ENCODE data around the gene GMFB. TPM values are rescaled to one million over a fixed set of nuclear protein-coding genes. Genes with fewer than 3 reads are reported as not detected.

The GMFB gene
- total RNA-seq, 1 experiment from 2014 or later = 53.3 TPM

DNA sequence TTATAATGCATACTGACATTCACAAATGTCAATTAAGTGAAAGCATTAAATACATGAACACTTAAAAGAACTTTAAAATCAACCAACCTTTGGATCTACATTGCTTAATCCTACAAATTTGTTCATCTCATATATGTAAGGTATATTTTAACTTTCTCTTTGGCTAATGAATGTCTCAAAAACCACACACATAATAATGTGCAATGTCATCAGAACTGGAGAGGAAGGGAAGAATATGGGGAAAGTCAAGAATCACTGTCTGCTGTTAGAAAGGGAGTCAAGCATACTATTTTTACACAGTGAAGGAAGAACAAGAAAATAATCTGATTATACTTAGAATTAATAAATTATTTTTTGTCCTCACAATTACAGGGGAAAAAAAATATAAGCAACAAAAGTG, 4.9 kb downstream of the GMFB start:
- intact Hi-C loops (cut with micrococcal nuclease) = no loop called here
- peaks cover 39% of the 10 kb centered on the region for H3K4me1 Mint-ChIP-seq (ENCODE audit: insufficient read depth, unreplicated experiment)
- POLR2A ChIA-PET = interaction anchor here (0.6 to 3.0 kb wide), 4 partner anchors 18 to 37 kb away, joined by 3 to 12 read pairs (median 3); no protein-coding TSS in a partner anchor
- CTCF ChIA-PET = interaction anchor here (1.0 to 1.7 kb wide), 3 partner anchors 20 to 44 kb away, joined by 3 to 5 read pairs (median 4); partner anchors contain the start of gene CNIH1
- no peak for DNase-seq (ENCODE audit: unreplicated experiment)
- H3K36me3 Mint-ChIP-seq (ENCODE audit: insufficient read depth, unreplicated experiment) = peaks cover 42% of the 10 kb centered on the region
- H3K9me3 Mint-ChIP-seq (ENCODE audit: unreplicated experiment) = no peaks in the 10 kb centered on the region
- no peak overlapping the region for H3K4me3 Mint-ChIP-seq (ENCODE audit: unreplicated experiment)
- no TSS peak for BruUV-seq (replicated peaks)
- TF ChIP-seq, protein P1, sequence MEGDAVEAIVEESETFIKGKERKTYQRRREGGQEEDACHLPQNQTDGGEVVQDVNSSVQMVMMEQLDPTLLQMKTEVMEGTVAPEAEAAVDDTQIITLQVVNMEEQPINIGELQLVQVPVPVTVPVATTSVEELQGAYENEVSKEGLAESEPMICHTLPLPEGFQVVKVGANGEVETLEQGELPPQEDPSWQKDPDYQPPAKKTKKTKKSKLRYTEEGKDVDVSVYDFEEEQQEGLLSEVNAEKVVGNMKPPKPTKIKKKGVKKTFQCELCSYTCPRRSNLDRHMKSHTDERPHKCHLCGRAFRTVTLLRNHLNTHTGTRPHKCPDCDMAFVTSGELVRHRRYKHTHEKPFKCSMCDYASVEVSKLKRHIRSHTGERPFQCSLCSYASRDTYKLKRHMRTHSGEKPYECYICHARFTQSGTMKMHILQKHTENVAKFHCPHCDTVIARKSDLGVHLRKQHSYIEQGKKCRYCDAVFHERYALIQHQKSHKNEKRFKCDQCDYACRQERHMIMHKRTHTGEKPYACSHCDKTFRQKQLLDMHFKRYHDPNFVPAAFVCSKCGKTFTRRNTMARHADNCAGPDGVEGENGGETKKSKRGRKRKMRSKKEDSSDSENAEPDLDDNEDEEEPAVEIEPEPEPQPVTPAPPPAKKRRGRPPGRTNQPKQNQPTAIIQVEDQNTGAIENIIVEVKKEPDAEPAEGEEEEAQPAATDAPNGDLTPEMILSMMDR (IDR thresholded peaks at IDR 0.05; ENCODE audit: unreplicated experiment) = no peak
- H3K27me3 Mint-ChIP-seq (ENCODE audit: insufficient read depth, unreplicated experiment) = no peaks in the 10 kb centered on the region
- no peak overlapping the region for H3K27ac Mint-ChIP-seq (ENCODE audit: low read depth, unreplicated experiment)

DNA sequence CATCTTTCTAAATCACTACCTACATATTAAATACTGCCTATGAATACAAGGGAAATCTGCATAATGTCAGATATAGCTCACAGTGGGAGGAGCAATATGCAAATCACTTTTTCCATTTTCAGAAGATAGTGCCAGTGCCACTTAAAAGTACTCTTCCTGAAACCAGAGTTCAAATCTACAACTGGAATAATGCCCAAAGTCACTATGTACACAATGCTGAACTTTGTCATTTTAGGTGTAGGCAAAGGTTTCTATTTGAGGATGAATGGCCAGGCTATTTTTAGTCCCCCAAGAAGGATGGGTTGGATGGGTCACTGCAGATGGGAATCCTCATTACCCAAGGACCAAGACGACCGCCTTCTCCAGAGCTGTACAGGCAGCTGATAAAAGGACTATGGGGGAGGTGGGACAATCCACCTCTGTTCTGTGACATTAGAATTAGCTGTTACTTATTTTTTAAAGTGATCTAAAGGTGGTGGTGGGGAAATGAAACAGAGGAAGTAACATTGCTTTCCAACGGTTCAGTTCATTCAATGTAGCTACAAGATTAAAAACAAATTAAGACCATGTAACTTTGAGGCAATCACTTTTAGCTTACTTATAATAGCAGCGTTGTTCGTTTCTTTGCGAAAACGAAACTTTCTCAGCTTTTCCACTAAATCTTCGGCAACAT, 5.6 kb downstream of the GMFB start:
- TF ChIP-seq, protein P1 (IDR thresholded peaks at IDR 0.05; ENCODE audit: unreplicated experiment) = no peak
- no TSS peak for BruUV-seq (replicated peaks)
- Mint-ChIP-seq H3K27ac (ENCODE audit: low read depth, unreplicated experiment) (no peak overlapping the region), H3K4me3 (ENCODE audit: unreplicated experiment) (no peak overlapping the region), H3K9me3 (ENCODE audit: unreplicated experiment) (no peaks in the 10 kb centered on the region), H3K27me3 (ENCODE audit: insufficient read depth, unreplicated experiment) (no peaks in the 10 kb centered on the region), H3K4me1 (ENCODE audit: insufficient read depth, unreplicated experiment) (peaks cover 39% of the 10 kb centered on the region), H3K36me3 (ENCODE audit: insufficient read depth, unreplicated experiment) (peaks cover 48% of the 10 kb centered on the region)
- intact Hi-C loops (cut with micrococcal nuclease) = no loop called here
- DNase-seq (ENCODE audit: unreplicated experiment) = no peak
- ChIA-PET POLR2A (interaction anchor here (0.6 to 3.0 kb wide), 4 partner anchors 9 to 36 kb away, joined by 3 to 12 read pairs (median 4); no protein-coding TSS in a partner anchor), CTCF (interaction anchor here (0.7 to 1.7 kb wide), 6 partner anchors 21 to 323 kb away, joined by 3 to 5 read pairs (median 4); partner anchors contain the start of gene CNIH1)

DNA sequence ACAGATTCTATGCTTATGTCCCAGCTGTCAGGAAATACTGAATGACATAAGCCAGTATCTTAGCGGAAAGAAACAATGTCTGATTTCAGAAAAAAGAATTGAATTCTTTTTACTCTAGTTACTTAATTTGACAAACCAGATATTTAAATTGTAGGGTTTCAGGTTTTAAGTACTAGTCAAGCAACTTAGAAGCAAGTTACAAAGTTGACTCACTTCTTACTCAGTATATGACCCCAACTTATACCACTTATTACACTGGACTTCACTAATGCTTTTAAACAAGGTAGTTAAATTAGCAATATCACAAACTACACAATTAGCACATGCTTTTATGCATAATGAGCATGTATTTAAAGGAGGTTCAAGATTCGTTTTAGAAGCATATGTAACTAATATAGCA, 7.1 kb downstream of the GMFB start:
- POLR2A ChIA-PET = interaction anchor here (0.5 to 3.0 kb wide), 4 partner anchors 8 to 72 kb away, joined by 3 to 12 read pairs (median 4); partner anchors contain the start of gene CGRRF1

More for the DNA sequence above, 7.1 kb downstream of the GMFB start:
- Mint-ChIP-seq H3K36me3 (ENCODE audit: insufficient read depth, unreplicated experiment) (peaks cover 62% of the 10 kb centered on the region), H3K4me3 (ENCODE audit: unreplicated experiment) (no peak overlapping the region), H3K27me3 (ENCODE audit: insufficient read depth, unreplicated experiment) (no peaks in the 10 kb centered on the region), H3K4me1 (ENCODE audit: insufficient read depth, unreplicated experiment) (peaks cover 33% of the 10 kb centered on the region), H3K27ac (ENCODE audit: low read depth, unreplicated experiment) (no peak overlapping the region), H3K9me3 (ENCODE audit: unreplicated experiment) (no peaks in the 10 kb centered on the region)
- TF ChIP-seq, protein P1 (IDR thresholded peaks at IDR 0.05; ENCODE audit: unreplicated experiment) = no peak
- no peak for DNase-seq (ENCODE audit: unreplicated experiment)
- CTCF ChIA-PET = interaction anchor here (1.4 kb wide), 1 partner anchor 35 kb away, joined by 4 read pairs; no protein-coding TSS in a partner anchor
- BruUV-seq (replicated peaks) = no TSS peak
- intact Hi-C loops (cut with micrococcal nuclease) = no loop called here
